IMR-90 (cell line): ENCODE measurements around the gene ESR1. TPM values are rescaled to one million over a fixed set of nuclear protein-coding genes. Genes with fewer than 3 reads are reported as not detected.

Source experiments
- ATAC-seq: fragments of 200-7000 bp; cut with Tn5 transposase; 2 replicates; pipeline ENCODE4 v1.9.1; 2020; ENCODE audit warnings: low read depth, mild to moderate bottlenecking, moderate library complexity
- BruUV-seq: library from RNA; stranded (reverse); fragments of 400-500 nt; replicated peaks from 2 replicates; lab custom pipeline; 2021; lab: Mats Ljungman, UMichigan
- CTCF ChIA-PET: fragments of 300-600 bp; formaldehyde crosslinking; extraction: SDS; loops from one replicate; lab custom pipeline; 2021; ENCODE audit warnings: antibody characterized with exemption; lab: Yijun Ruan, JAX
- POLR2A ChIA-PET: fragments of 300-600 bp; sonication (Branson Sonifier 250); formaldehyde crosslinking; loops from one replicate; lab custom pipeline; 2022; ENCODE audit warnings: antibody characterized with exemption; ENCODE audit not compliant: unreplicated experiment; lab: Charles Lee
- DNase-seq: peaks from one replicate; pipeline ENCODE4 v3.0.0; 2013
- H2AFZ ChIP-seq: replicated peaks from 2 replicates; pipeline ENCODE3; 2013; ENCODE audit warnings: low read length, mild to moderate bottlenecking; ENCODE audit not compliant: poor library complexity
- H2AK5ac ChIP-seq: 2 replicates; pipeline ENCODE4 v1.6.1; 2013; ENCODE audit warnings: low read depth, low read length, inconsistent platforms
- H2AK9ac ChIP-seq: replicated peaks from 2 replicates; pipeline ENCODE3; 2013; ENCODE audit warnings: mild to moderate bottlenecking, low read depth, low read length, moderate library complexity; ENCODE audit not compliant: poor library complexity
- H2BK120ac ChIP-seq: 2 replicates; pipeline ENCODE4 v1.6.1; 2013; ENCODE audit warnings: low read depth, low read length, inconsistent platforms
- H2BK15ac ChIP-seq: 3 replicates; pipeline ENCODE4 v1.6.1; 2013; ENCODE audit warnings: low read depth, low read length, inconsistent platforms
- H2BK20ac ChIP-seq: 2 replicates; pipeline ENCODE4 v1.6.1; 2013; ENCODE audit warnings: low read depth, mild to moderate bottlenecking, inconsistent platforms, low read length, moderate library complexity
- H2BK5ac ChIP-seq: 2 replicates; pipeline ENCODE4 v1.6.1; 2013; ENCODE audit warnings: mild to moderate bottlenecking, low read depth, low read length, inconsistent platforms; ENCODE audit not compliant: poor library complexity, severe bottlenecking
- H3K14ac ChIP-seq: replicated peaks from 2 replicates; pipeline ENCODE4 v1.6.1; 2013; ENCODE audit warnings: low read depth, low read length, inconsistent platforms
- H3K18ac ChIP-seq: 2 replicates; pipeline ENCODE4 v1.6.1; 2013; ENCODE audit warnings: low read depth, low read length, control low read depth
- H3K23ac ChIP-seq: 2 replicates; pipeline ENCODE4 v1.6.1; 2013; ENCODE audit warnings: low read depth, low read length, inconsistent platforms
- H3K27ac ChIP-seq: 2 replicates; pipeline ENCODE4 v1.5.1; 2013; ENCODE audit warnings: mild to moderate bottlenecking, control low read depth, low read length; ENCODE audit not compliant: insufficient read depth
- H3K27me3 ChIP-seq: 2 replicates; pipeline ENCODE4 v1.6.1; 2013; ENCODE audit warnings: low read length; ENCODE audit not compliant: control insufficient read depth, insufficient read depth
- H3K36me3 ChIP-seq: 2 replicates; pipeline ENCODE4 v1.6.1; 2013; ENCODE audit warnings: low read length, mixed read lengths; ENCODE audit not compliant: control insufficient read depth, insufficient read depth
- H3K4ac ChIP-seq: 2 replicates; pipeline ENCODE4 v1.6.1; 2013; ENCODE audit warnings: low read depth, low read length, inconsistent platforms
- H3K4me1 ChIP-seq: 2 replicates; pipeline ENCODE4 v1.6.1; 2013; ENCODE audit warnings: low read length, mixed read lengths; ENCODE audit not compliant: control insufficient read depth, insufficient read depth
- H3K4me2 ChIP-seq: 2 replicates; pipeline ENCODE4 v1.6.1; 2013; ENCODE audit warnings: low read depth, mild to moderate bottlenecking, control low read depth, low read length, moderate library complexity
- H3K4me3 ChIP-seq: 2 replicates; pipeline ENCODE4 v1.5.1; 2013; ENCODE audit warnings: low read depth, mild to moderate bottlenecking, control low read depth, low read length, moderate library complexity; ENCODE audit not compliant: insufficient read depth
- H3K56ac ChIP-seq: 2 replicates; pipeline ENCODE4 v1.6.1; 2013; ENCODE audit warnings: low read length, inconsistent platforms; ENCODE audit not compliant: insufficient read depth; ENCODE audit errors: extremely low read depth
- H3K79me1 ChIP-seq, 2 experiments: 2 replicates each; pipeline ENCODE4 v1.6.1; 2013; ENCODE audit warnings: low read length in 2 of 2, inconsistent platforms in 1 of 2, low read depth in 1 of 2
- H3K9ac ChIP-seq: 2 replicates; pipeline ENCODE4 v1.6.1; 2013; ENCODE audit warnings: low read depth, low read length, control low read depth
- H3K9me1 ChIP-seq: 2 replicates; pipeline ENCODE4 v1.6.1; 2013; ENCODE audit warnings: low read length, inconsistent platforms; ENCODE audit not compliant: insufficient read depth
- H3K9me3 ChIP-seq: 2 replicates; pipeline ENCODE4 v1.6.1; 2013; ENCODE audit warnings: low read length; ENCODE audit not compliant: control insufficient read depth, insufficient read depth
- H4K20me1 ChIP-seq: 2 replicates; pipeline ENCODE4 v1.6.1; 2013; ENCODE audit warnings: low read length, inconsistent platforms; ENCODE audit not compliant: insufficient read depth
- H4K5ac ChIP-seq: 2 replicates; pipeline ENCODE4 v1.6.1; 2013; ENCODE audit warnings: mild to moderate bottlenecking, low read depth, low read length, control low read depth
- H4K8ac ChIP-seq, 2 experiments: 2 replicates each; pipeline ENCODE4 v1.6.1; 2013; ENCODE audit warnings: low read depth in 2 of 2, low read length in 2 of 2, control low read depth in 1 of 2, inconsistent platforms in 1 of 2
- H4K91ac ChIP-seq: 2 replicates; pipeline ENCODE4 v1.6.1; 2013; ENCODE audit warnings: low read depth, low read length, inconsistent platforms; ENCODE audit not compliant: insufficient read depth
- BHLHE40 ChIP-seq: fragments of 150-350 bp; IDR thresholded peaks from 2 replicates; pipeline ENCODE4 v1.6.1; 2016; ENCODE audit warnings: mild to moderate bottlenecking, low read depth, low read length
- CEBPB ChIP-seq: IDR thresholded peaks from 2 replicates; pipeline ENCODE4 v1.6.1; 2012; ENCODE audit warnings: low read depth, low read length, improper control_type of control experiment
- CHD1 ChIP-seq: IDR thresholded peaks from 2 replicates; pipeline ENCODE4 v1.6.1; 2012; ENCODE audit warnings: low read depth, low read length, improper control_type of control experiment
- CTCF ChIP-seq: conservative IDR thresholded peaks from 2 replicates; pipeline ENCODE4 v1.5.1; 2012; ENCODE audit warnings: mild to moderate bottlenecking, low read depth, low read length, improper control_type of control experiment
- RAD21 ChIP-seq: IDR thresholded peaks from 2 replicates; pipeline ENCODE4 v1.6.1; 2012; ENCODE audit warnings: low read length, improper control_type of control experiment
- RCOR1 ChIP-seq: IDR thresholded peaks from 2 replicates; pipeline ENCODE4 v1.6.1; 2012; ENCODE audit warnings: mild to moderate bottlenecking, low read length, improper control_type of control experiment; ENCODE audit not compliant: insufficient replicate concordance
- USF2 ChIP-seq: fragments of 150-350 bp; IDR thresholded peaks from 2 replicates; pipeline ENCODE4 v1.6.1; 2017; ENCODE audit warnings: mild to moderate bottlenecking, antibody characterized with exemption, low read length, low read depth
- WGBS, 2 experiments: methylation state at CpG; one replicate each; pipeline versions ENCODE4 v1.1.5 to v1.1.7; 2013; ENCODE audit warnings: missing lambda C conversion rate in 2 of 2; ENCODE audit not compliant: insufficient read length in 1 of 2; ENCODE audit errors: extremely low coverage in 2 of 2; 5-methylcytosine and 5-hydroxymethylcytosine counted together
- dilution Hi-C: fragments of 300-500 bp; cut with HindIII; formaldehyde crosslinking; loops from one replicate; pipeline ENCODE4 v1.14.3; 2018; ENCODE audit warnings: low sequenced_read_pairs; ENCODE audit not compliant: unreplicated experiment
- in situ Hi-C: fragments of 300-500 bp; cut with MboI; formaldehyde crosslinking; loops from 3 replicates; pipeline ENCODE4 v1.14.3; 2019; ENCODE audit warnings: low sequenced_read_pairs, inconsistent platforms, mixed read lengths
- intact Hi-C: fragments of 100-400 bp; cut with micrococcal nuclease; formaldehyde crosslinking; loops from 2 replicates; pipeline ENCODE4 v1.10.0; 2022
- polyA plus RNA-seq, 3 experiments: library from polyadenylated mRNA; depleted of rRNA; stranded (reverse); fragments of >200 nt; gene quantifications; 2 replicates each; pipeline ENCODE4 v1.2.3, GENCODE V29; 2012; ENCODE audit warnings: low replicate concordance in 1 of 3
- total RNA-seq: library from RNA; depleted of rRNA; stranded (reverse); fragments of >200 nt; gene quantifications from 2 replicates; pipeline ENCODE4 v1.2.3, GENCODE V29; 2012
- TF ChIP-seq, protein P1 (sequence below): fragments of 150-350 bp; IDR thresholded peaks from 2 replicates; pipeline ENCODE4 v1.6.1; 2016; ENCODE audit warnings: low read depth, mild to moderate bottlenecking, low read length, moderate library complexity, borderline replicate concordance

The ESR1 gene
- total and polyA plus RNA-seq, 2 of the 4 experiments (the other 2 are of a cell fraction): not detected

DNA sequence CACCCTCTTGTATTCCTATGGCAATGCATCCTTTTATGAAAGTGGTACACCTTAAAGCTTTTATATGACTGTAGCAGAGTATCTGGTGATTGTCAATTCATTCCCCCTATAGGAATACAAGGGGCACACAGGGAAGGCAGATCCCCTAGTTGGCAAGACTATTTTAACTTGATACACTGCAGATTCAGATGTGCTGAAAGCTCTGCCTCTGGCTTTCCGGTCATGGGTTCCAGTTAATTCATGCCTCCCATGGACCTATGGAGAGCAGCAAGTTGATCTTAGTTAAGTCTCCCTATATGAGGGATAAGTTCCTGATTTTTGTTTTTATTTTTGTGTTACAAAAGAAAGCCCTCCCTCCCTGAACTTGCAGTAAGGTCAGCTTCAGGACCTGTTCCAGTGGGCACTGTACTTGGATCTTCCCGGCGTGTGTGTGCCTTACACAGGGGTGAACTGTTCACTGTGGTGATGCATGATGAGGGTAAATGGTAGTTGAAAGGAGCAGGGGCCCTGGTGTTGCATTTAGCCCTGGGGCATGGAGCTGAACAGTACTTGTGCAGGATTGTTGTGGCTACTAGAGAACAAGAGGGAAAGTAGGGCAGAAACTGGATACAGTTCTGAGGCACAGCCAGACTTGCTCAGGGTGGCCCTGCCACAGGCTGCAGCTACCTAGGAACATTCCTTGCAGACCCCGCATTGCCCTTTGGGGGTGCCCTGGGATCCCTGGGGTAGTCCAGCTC lies 292.1 kb downstream of the ESR1 start:
- POLR2A ChIA-PET: no interaction called here
- no peak for ATAC-seq

More for the DNA sequence above, 292.1 kb downstream of the ESR1 start:
- Histone ChIP-seq H2AFZ (peak overlapping the region; percentile 84), H3K14ac (0 out of 2 replicates have a peak overlapping the region, but pooled peaks have one; percentile 3), H2BK20ac (no peak overlapping the region), H3K79me1 (no peaks in the 10 kb centered on the region), H3K4me2 (no peak overlapping the region), H3K18ac (peak overlapping the region; percentile 30), H3K27me3 (no peaks in the 10 kb centered on the region), H2AK9ac (peak overlapping the region; percentile 63), H2BK15ac (peak overlapping the region; percentile 32; the same call in 1 of the 3 replicates), H3K56ac (no peak overlapping the region), H3K4ac (peak overlapping the region; percentile 46), H4K8ac (peak overlapping the region; percentile 36 to 61; a peak in 3 of 4 replicates), H4K5ac (peak overlapping the region; percentile 65; the same call in 1 of the 2 replicates), H3K4me3 (no peak overlapping the region), H3K27ac (no peak overlapping the region; the same call in 1 of the 2 replicates), H2BK5ac (no peak overlapping the region), H3K9ac (no peak overlapping the region), H2AK5ac (peak overlapping the region; percentile 25; the same call in 1 of the 2 replicates), H2BK120ac (peak overlapping the region; percentile 77), H3K9me3 (peaks cover 3% of the 10 kb centered on the region), H4K91ac (peak overlapping the region; percentile 70), H3K4me1 (peaks cover 25% of the 10 kb centered on the region), H3K9me1 (peaks cover 12% of the 10 kb centered on the region; the same call in 1 of the 2 replicates), H3K23ac (no peak overlapping the region), H4K20me1 (no peaks in the 10 kb centered on the region), H3K36me3 (no peaks in the 10 kb centered on the region)
- CTCF ChIA-PET: interaction anchor here (0.5 kb wide), 1 partner anchor 10 kb away, joined by 3 read pairs; no protein-coding TSS in a partner anchor
- TF ChIP-seq USF2 (no peak), CEBPB (no peak), RAD21 (no peak), CTCF (no peak), BHLHE40 (no peak), RCOR1 (no peak), CHD1 (no peak)
- TF ChIP-seq, protein P1, sequence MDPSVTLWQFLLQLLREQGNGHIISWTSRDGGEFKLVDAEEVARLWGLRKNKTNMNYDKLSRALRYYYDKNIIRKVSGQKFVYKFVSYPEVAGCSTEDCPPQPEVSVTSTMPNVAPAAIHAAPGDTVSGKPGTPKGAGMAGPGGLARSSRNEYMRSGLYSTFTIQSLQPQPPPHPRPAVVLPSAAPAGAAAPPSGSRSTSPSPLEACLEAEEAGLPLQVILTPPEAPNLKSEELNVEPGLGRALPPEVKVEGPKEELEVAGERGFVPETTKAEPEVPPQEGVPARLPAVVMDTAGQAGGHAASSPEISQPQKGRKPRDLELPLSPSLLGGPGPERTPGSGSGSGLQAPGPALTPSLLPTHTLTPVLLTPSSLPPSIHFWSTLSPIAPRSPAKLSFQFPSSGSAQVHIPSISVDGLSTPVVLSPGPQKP: no peak
- no peak for DNase-seq
- no TSS peak for BruUV-seq
- in situ Hi-C loops (no loop called here), intact Hi-C loops (loop anchor here (5.0 kb wide), 1 partner anchor 707 kb away; the partner anchor contains the start of gene ZBTB2), dilution Hi-C loops (no loop called here)
- WGBS, 2 experiments: no CpG with 5 or more reads among the region's 4 CpGs
